B cell (primary cell): Measurements from ENCODE around the gene TSPAN6. TPM values are rescaled to one million over a fixed set of nuclear protein-coding genes. Genes with fewer than 3 reads are reported as not detected.

Experiments used
- ATAC-seq: fragments of 200-7000 bp; cut with Tn5 transposase; one replicate; pipeline ENCODE4 v1.10.0; 2021; ENCODE audit warnings: low read depth, mild to moderate bottlenecking, moderate number of reproducible peaks, moderate library complexity
- CTCF ChIA-PET: fragments of 350-600 bp; sonication (Branson Sonifier 250); formaldehyde crosslinking; loops from one replicate; lab custom pipeline; 2021; ENCODE audit warnings: antibody characterized with exemption, inconsistent platforms; lab: Charles Lee
- POLR2A ChIA-PET: fragments of 350-600 bp; sonication (Branson Sonifier 250); formaldehyde crosslinking; loops from one replicate; lab custom pipeline; 2021; ENCODE audit warnings: antibody characterized with exemption; lab: Charles Lee
- DNase-seq: peaks from one replicate; pipeline ENCODE4 v3.0.0; 2013
- H2AFZ ChIP-seq: 2 replicates; pipeline ENCODE4 v1.6.1; 2012; ENCODE audit warnings: mild to moderate bottlenecking, low read depth, low read length; ENCODE audit not compliant: insufficient read depth, poor library complexity, severe bottlenecking
- H3K27ac ChIP-seq, 2 donors: 1 replicate in 1 of 2; 2 replicates in 1 of 2; pipeline ENCODE4 v1.5.1; 2012 to 2013; ENCODE audit warnings: low read length in 2 of 2, mild to moderate bottlenecking in 2 of 2, moderate library complexity in 1 of 2
- H3K27me3 ChIP-seq, 4 experiments: fragments of 200-600 bp in 1 of 4; sonication (generic) in 1 of 4; replicated peaks in 1 of 4; 1 replicate in 2 of 4; 2 replicates in 2 of 4; pipeline versions ENCODE4 v1.6.1 to v1.7.0; 2013 to 2016; ENCODE audit warnings: low read length in 3 of 4, mild to moderate bottlenecking in 2 of 4, mixed read lengths in 1 of 4, moderate library complexity in 1 of 4; ENCODE audit not compliant: insufficient read depth in 4 of 4, control insufficient read depth in 3 of 4; ENCODE audit errors: control extremely low read depth in 1 of 4
- H3K36me3 ChIP-seq, 2 experiments: replicated peaks in 1 of 2; 1 replicate in 1 of 2; 2 replicates in 1 of 2; pipeline versions ENCODE4 v1.6.1 to v1.7.1; 2013; ENCODE audit warnings: low read length in 1 of 2; ENCODE audit not compliant: insufficient read depth in 2 of 2, control insufficient read depth in 1 of 2; ENCODE audit errors: control extremely low read depth in 1 of 2, extremely low read depth in 1 of 2
- H3K4me1 ChIP-seq, 2 donors: fragments of 200-600 bp in 1 of 2; sonication (generic) in 1 of 2; 1 replicate in 1 of 2; 2 replicates in 1 of 2; pipeline versions ENCODE4 v1.5.1 to v1.6.1; 2013 to 2017; ENCODE audit warnings: low read length in 2 of 2; ENCODE audit not compliant: control insufficient read depth in 2 of 2, insufficient read depth in 2 of 2
- H3K4me2 ChIP-seq: replicated peaks from 2 replicates; pipeline ENCODE3; 2012; ENCODE audit warnings: mild to moderate bottlenecking, low read depth, low read length; ENCODE audit not compliant: poor library complexity, severe bottlenecking
- H3K4me3 ChIP-seq, 5 experiments: fragments of 200-600 bp in 1 of 5; sonication (generic) in 1 of 5; 1 replicate in 3 of 5; 2 replicates in 2 of 5; pipeline versions ENCODE4 v1.5.1 to v1.7.0; 2011 to 2016; ENCODE audit warnings: low read length in 4 of 5, mild to moderate bottlenecking in 4 of 5, low read depth in 2 of 5, control low read depth in 1 of 5, moderate library complexity in 1 of 5; ENCODE audit not compliant: insufficient read depth in 1 of 5; ENCODE audit errors: control extremely low read depth in 1 of 5, extremely low read depth in 1 of 5
- H3K79me2 ChIP-seq: fragments of 200-600 bp; sonication (generic); one replicate; pipeline ENCODE4 v1.6.0; 2016; ENCODE audit warnings: low read length; ENCODE audit not compliant: control insufficient read depth, insufficient read depth
- H3K9ac ChIP-seq: fragments of 200-600 bp; sonication (generic); 2 replicates; pipeline ENCODE4 v1.6.1; 2017; ENCODE audit warnings: mild to moderate bottlenecking, low read length, moderate library complexity
- H3K9me3 ChIP-seq, 3 donors: one replicate each; pipeline versions ENCODE4 v1.6.1 to v1.7.1; 2013; ENCODE audit warnings: low read length in 2 of 3; ENCODE audit not compliant: control insufficient read depth in 2 of 3, insufficient read depth in 1 of 3; ENCODE audit errors: control extremely low read depth in 1 of 3
- H4K20me1 ChIP-seq: 2 replicates; pipeline ENCODE4 v1.6.0; 2012; ENCODE audit warnings: mild to moderate bottlenecking, low read length; ENCODE audit not compliant: insufficient read depth, control insufficient read depth, poor library complexity, severe bottlenecking
- H3K27ac Mint-ChIP-seq: one replicate; pipeline ENCODE4 v1.8.0; 2021; ENCODE audit warnings: mixed read lengths
- H3K27me3 Mint-ChIP-seq: one replicate; pipeline ENCODE4 v1.8.0; 2021; ENCODE audit warnings: mixed read lengths
- H3K4me1 Mint-ChIP-seq: one replicate; pipeline ENCODE4 v1.8.0; 2021; ENCODE audit warnings: mixed read lengths
- H3K4me3 Mint-ChIP-seq: one replicate; pipeline ENCODE4 v1.8.0; 2021; ENCODE audit warnings: mixed read lengths
- H3K9me3 Mint-ChIP-seq: one replicate; pipeline ENCODE4 v1.8.0; 2022; ENCODE audit warnings: mixed read lengths; ENCODE audit not compliant: insufficient read depth
- EZH2 ChIP-seq: IDR thresholded peaks from 2 replicates; pipeline ENCODE4 v1.6.1; 2012; ENCODE audit warnings: borderline replicate concordance, low read depth, mild to moderate bottlenecking, moderate library complexity, low read length; ENCODE audit not compliant: insufficient read depth, poor library complexity, severe bottlenecking
- WGBS: methylation state at CpG from one replicate; pipeline ENCODE4 v1.1.5; 2013; ENCODE audit warnings: missing lambda C conversion rate; ENCODE audit not compliant: insufficient coverage; 5-methylcytosine and 5-hydroxymethylcytosine counted together
- intact Hi-C: fragments of 100-400 bp; cut with micrococcal nuclease; formaldehyde crosslinking; loops from one replicate; pipeline ENCODE4 v1.10.0; 2022
- polyA plus RNA-seq: library from polyadenylated mRNA; depleted of rRNA; stranded (reverse); fragments of >200 nt; gene quantifications from 2 replicates; pipeline ENCODE4 v1.2.3, GENCODE V29; 2012
- total RNA-seq, 2 donors: library from RNA; stranded (reverse); fragments of 120-200 nt in 1 of 2; gene quantifications; 1 replicate in 1 of 2; 2 replicates in 1 of 2; pipeline versions ENCODE4 v1.2.3 to v1.2.4, GENCODE V29; 2013 to 2022
- TF ChIP-seq, protein P1 (sequence below): fragments of 200-600 bp; IDR thresholded peaks from one replicate; pipeline ENCODE4 v1.8.0; 2022; ENCODE audit warnings: antibody characterized with exemption, mild to moderate bottlenecking

The TSPAN6 gene
- total and polyA plus RNA-seq, 2 donors (not counting 1 experiment from before 2014, with no cell fraction given): 0.10 TPM; not detected in 1

DNA sequence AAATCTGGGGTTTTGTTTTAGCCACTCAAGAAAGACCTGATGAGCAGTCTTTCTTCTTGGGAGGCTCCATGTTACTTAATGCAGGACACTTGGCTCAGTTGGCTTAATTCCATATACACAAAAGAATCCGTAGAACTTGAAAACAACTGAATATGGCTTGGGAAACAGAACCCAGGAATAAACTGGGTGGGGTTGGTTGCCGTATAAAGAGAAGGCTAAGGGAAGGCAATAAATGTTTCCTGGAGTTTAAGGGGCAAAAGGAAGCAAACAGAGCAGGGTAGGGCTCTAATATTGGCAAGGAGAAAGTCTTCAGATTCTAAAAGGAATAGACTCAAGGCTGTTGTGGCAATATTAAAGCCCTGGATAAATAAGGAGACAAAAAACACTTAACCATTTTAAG lies 43.5 kb downstream of the TSPAN6 start:
- peaks cover 6% of the 10 kb centered on the region for H3K27me3 Mint-ChIP-seq
- no CpG with 5 or more reads among the region's 2 CpGs for WGBS
- ChIA-PET CTCF (no interaction called here), POLR2A (no interaction called here)
- peaks cover 7% of the 10 kb centered on the region for H3K4me1 Mint-ChIP-seq
- Histone ChIP-seq H4K20me1 (no peaks in the 10 kb centered on the region), H3K79me2 (no peaks in the 10 kb centered on the region), H3K9ac (no peak overlapping the region), H3K4me1 (no peaks in the 10 kb centered on the region), H3K27ac (no peak overlapping the region), H3K36me3 (no peaks in the 10 kb centered on the region), H3K9me3 (no peaks in the 10 kb centered on the region), H3K27me3 (peaks cover 0 to 3% (median 0%) of the 10 kb centered on the region in 4 experiments), H3K4me2 (no peak overlapping the region), H2AFZ (no peak overlapping the region), H3K4me3 (no peak overlapping the region)
- H3K27ac Mint-ChIP-seq: no peak overlapping the region
- no peak overlapping the region for H3K4me3 Mint-ChIP-seq
- no peak for ATAC-seq
- TF ChIP-seq, protein P1, sequence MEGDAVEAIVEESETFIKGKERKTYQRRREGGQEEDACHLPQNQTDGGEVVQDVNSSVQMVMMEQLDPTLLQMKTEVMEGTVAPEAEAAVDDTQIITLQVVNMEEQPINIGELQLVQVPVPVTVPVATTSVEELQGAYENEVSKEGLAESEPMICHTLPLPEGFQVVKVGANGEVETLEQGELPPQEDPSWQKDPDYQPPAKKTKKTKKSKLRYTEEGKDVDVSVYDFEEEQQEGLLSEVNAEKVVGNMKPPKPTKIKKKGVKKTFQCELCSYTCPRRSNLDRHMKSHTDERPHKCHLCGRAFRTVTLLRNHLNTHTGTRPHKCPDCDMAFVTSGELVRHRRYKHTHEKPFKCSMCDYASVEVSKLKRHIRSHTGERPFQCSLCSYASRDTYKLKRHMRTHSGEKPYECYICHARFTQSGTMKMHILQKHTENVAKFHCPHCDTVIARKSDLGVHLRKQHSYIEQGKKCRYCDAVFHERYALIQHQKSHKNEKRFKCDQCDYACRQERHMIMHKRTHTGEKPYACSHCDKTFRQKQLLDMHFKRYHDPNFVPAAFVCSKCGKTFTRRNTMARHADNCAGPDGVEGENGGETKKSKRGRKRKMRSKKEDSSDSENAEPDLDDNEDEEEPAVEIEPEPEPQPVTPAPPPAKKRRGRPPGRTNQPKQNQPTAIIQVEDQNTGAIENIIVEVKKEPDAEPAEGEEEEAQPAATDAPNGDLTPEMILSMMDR: no peak
- no peak for TF ChIP-seq EZH2
- no peak for DNase-seq
- intact Hi-C loops: no loop called here
- no peaks in the 10 kb centered on the region for H3K9me3 Mint-ChIP-seq

DNA sequence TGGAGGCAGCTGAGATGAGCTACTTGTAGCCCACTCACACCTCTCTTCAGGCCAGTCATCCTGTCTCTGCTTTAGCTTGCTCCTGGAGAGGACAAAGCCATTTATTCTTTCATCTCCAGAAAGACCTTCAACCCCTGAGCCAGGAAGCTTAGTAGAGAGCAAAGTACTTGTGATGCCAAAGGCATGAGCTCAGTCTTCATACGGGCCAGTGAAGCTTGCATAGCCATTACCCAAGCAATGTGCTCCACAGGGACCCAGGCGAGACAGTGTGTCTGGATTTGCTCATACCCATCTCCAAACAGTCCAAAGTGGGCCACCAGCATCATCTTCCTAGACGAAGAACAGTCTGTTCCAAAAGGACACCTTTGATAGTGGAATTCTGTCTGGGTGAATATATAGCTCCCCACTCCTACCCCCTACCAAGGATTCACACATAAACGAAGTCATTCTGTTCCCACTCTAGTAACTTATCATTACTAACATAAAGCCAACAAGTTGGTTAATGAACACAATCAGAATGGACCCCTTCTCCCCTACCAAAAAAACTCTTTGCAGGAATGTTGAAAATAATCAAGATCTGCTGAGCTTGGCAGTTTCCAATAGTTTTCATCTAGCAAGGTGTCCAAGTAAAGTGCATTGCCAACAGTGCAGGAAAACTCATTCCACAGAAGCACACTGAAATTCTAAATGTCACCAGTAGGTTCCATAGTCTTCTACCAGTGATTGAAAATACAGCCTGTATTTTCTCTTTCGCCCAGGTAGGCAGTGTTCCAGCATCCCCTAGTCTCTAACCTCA lies 45.2 kb downstream of the TSPAN6 start:
- H3K27ac Mint-ChIP-seq: no peak overlapping the region
- H3K4me3 Mint-ChIP-seq: no peak overlapping the region
- intact Hi-C loops: no loop called here
- TF ChIP-seq, protein P1: no peak
- no peak for TF ChIP-seq EZH2
- no peaks in the 10 kb centered on the region for H3K4me1 ChIP-seq
- H3K4me1 Mint-ChIP-seq: peaks cover 7% of the 10 kb centered on the region
- POLR2A ChIA-PET: no interaction called here
- no peak overlapping the region for H3K9ac ChIP-seq
- no peak overlapping the region for H2AFZ ChIP-seq
- ATAC-seq: no peak
- H3K9me3 Mint-ChIP-seq: no peaks in the 10 kb centered on the region
- H3K9me3 ChIP-seq: no peaks in the 10 kb centered on the region
- H3K4me2 ChIP-seq: no peak overlapping the region
- no peaks in the 10 kb centered on the region for H3K79me2 ChIP-seq
- no peaks in the 10 kb centered on the region for H3K36me3 ChIP-seq
- no peak overlapping the region for H3K27ac ChIP-seq
- peaks cover 0 to 3% (median under 1%) of the 10 kb centered on the region in 4 experiments for H3K27me3 ChIP-seq
- no peak for DNase-seq
- peaks cover 6% of the 10 kb centered on the region for H3K27me3 Mint-ChIP-seq
- no peak overlapping the region for H3K4me3 ChIP-seq
- CTCF ChIA-PET: no interaction called here
- 82% methylated on average over 2 of the region's 5 CpGs for WGBS
- no peaks in the 10 kb centered on the region for H4K20me1 ChIP-seq
